Cerebellar nuclear complex (tissue), 1 donor: Measurements from ENCODE around the gene PRKCD.

Experiments
- DNase-seq, 2 experiments: peaks; one replicate each; lab custom pipeline; 2025; lab: John Stamatoyannopoulos, UW

Gene PRKCD

DNA sequence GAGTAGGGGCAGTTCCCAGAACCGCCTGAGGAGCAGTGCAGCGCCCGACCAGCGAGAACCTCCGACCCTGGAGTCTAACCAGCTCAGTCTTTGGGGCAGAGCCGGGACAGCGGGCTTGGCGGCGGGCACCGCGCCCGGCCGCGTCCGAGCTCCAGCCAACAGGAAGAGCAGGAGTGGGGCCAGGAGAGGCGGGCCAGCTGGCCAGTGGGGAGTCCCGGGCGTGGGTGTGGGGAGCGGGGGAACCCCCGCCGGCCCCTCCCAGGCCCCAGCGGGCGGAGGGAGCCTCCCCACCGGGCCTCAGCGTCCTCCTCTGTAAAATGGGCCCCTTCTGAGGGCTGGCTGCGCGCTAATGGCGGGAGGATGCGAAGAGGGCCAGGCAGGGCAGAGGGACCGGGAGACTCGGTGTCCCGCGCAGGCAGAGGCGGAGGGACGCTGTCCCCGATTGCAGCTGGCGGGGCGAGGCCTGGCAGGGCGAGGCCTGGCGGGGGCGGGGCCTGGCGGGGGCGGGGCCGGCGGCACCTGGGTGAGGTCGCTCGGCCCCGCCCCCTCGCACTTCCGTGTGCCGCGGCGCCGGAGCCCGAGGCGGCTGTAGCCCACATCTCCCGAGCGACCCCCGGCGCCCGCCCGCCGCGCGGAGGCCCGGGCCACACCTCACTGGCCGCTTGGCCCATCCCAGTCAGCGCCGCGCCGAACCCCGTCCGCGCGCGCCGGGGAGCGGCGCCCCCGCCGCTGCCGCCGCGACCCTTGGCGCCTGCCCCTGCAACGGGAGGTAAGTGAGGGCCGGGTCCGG is at the start of gene PRKCD:
TSS of gene PRKCD (plus strand) at position 550 of the 790 bp plus-strand sequence. CDS start 17,214 bp downstream, outside the sequence.
- DNase-seq = no peak

DNA sequence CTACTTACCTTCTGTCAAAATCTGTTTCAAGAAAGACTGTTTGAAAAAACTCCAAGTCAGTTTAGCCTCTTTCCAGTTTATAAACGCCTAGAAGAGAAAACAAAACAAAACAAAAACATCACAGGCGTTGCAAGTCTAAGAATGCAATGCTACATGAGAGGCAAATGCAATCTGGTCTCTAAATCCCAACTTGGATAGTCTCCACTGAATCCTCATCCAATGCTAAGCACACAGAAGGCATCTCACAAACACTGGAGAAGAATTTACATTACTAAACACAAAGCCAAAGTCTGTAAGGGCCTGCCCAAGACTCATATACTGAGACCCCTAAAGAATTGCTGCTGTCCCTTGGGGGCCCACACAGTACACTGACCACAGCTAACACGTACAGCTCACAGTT is 49.2 kb upstream of the PRKCD start:
- no peak for DNase-seq

DNA sequence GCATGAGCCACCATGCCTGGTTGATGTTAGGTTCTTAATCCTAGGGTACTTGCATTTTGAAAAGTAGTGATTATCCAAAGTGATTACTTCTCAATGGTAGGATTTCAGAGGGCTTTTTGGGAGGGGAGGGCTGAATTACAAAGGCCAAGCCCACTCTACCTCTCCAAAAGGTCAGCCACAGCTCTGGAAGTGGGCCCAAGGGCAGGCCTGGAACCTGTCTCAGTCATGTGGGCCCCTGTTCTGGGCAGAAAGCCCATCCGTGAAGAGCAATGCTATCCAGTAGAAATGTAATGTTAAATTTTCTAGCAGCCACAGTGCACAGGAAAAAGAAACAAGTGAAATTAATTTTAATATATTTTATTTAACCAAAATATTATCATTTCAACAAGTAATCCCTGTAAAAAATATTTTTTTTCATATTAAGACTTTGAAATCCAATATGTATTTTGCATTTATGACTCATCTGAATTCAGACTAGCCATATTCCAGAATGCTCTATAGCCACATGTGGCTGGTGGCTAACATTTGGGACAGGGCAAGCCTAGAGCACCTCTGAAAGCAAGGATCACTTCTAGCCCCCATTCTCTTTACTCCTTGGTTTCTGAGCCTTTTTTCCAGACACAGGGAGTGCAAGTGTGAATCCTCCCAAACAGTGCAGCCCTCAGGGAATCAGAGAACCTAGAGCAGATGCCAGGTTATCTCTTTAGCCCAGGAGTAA is 47.6 kb upstream of the PRKCD start:
- DNase-seq = no peak

GRCh38 chr3:53114011-53114400 is 47.0 kb upstream of the PRKCD start:
- DNase-seq = peak in 1 of 2 experiments; percentile 42

DNA sequence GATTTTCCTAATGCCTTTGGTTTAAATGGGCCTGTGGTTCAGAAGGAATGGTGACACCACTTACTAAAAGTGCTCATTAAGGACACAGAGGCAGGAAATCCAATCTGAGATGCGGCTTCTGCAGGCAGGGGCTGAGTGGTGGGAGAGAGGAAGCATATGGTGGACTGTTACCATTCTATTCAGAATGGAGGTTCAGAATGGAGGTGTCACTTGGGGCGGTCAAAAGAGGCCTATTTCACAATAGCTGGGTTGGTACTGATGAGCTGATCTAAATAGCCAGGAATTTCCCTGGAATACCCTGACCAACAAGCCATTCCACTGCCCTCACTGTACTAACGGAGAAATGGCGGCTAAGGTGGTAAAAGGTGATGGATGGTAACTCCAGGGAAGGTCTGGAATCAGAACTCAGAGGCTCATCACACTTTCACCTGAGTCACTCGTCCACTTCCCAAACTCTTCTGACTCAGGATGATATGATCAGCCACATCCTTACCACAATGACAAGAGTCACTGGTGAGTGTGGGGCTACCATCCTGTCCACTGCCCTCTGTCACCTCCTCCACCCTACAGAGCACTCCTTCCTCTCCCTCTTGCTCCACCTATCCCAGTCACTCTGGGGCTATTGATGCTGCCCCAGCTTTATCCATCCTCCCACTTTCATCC is 46.5 kb upstream of the PRKCD start:
- no peak for DNase-seq

- DNase-seq = no peak
Observed at GRCh38 chr3:53116956-53117355, 44.1 kb upstream of the PRKCD start.

DNA sequence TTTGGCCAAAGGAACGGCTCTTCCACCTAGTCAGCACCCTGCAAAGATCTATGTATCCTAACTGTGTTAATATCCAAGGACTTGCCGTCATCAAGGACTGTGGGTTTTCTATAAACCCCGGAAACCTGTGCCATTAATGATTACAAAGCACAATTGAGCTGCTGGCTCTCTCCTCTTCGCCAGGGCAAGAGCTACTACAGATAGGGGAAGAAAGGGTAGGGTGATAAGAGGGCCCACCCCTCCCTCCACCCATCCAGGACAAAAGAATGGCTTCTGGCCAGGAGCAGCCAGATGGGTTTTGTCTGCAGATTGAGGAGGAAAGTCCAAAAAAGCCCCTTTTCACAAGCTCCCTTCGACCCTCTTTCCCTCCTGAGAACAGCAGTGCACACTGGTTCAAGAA is 40.7 kb upstream of the PRKCD start:
- no peak for DNase-seq

- DNase-seq = no peak
Observed at GRCh38 chr3:53122255-53122932, 38.6 kb upstream of the PRKCD start.

DNA sequence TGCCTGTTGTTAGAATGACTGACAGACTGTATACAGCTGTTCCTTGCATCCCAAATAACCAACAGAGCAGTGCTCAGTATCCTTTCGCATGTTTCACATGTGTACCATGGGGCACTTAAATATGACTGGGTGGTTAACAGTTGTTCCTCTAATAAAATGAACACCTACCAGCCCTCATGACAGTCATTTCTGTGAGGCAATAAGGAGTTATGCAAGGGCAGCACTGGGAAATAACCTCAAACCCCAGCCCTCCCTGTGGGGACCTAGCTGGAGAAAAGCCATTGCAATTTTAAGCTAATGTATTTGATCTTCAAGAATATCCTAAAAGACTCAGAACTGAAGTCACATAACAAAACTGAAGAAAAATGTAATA is 38.1 kb upstream of the PRKCD start:
- no peak for DNase-seq

- no peak for DNase-seq
Observed at GRCh38 chr3:53123510-53123909, 37.5 kb upstream of the PRKCD start.

- no peak for DNase-seq
Observed at GRCh38 chr3:53123953-53124352, 37.1 kb upstream of the PRKCD start.

GRCh38 chr3:53126601-53127000 is 34.4 kb upstream of the PRKCD start:
- DNase-seq = no peak

DNA sequence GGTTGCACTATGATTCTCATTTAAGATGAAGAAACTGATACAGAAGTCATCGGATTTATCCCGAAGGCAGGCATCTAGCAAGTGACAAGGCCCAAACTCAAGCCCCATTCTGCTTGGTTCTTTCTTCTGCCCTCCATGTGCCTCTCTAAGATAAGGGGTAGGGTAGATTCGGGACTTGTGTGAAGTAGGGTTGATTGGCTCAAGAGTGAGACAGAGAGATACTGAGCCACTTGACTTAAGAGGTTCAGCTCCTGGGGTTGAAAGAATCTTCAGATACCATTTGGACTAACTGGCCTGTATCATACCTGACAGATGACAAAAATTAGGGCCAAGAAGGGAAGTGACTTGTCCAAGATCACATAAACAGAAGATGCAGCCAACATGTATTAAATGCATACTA is 31.7 kb upstream of the PRKCD start:
- no peak for DNase-seq

- DNase-seq = peak; percentile 14 to 79
Observed at GRCh38 chr3:53130179-53131061, 30.6 kb upstream of the PRKCD start, which contains the start of gene RFT1. RFT1 (minus strand) TSS chr3:53130435; CDS start chr3:53130400, 35 bp downstream.

DNA sequence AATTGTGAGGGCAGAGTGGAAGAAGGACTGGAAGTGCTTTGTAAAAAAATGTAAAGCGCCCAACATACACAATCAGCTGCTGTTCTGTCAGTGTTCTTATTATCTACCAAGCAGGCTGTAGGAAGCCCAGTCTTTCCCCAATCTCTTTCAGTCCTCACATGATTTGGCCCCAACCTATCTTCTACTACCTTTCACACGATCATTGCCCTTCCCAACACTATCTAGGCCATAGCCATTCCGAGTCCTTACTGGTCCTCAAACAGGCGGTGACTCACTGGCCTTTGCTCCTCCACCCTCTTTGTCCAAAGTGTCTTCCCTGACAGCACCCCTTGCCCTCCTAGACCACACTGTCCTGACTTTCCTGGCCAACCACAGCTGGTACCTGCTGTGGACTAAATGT is 29.9 kb upstream of the PRKCD start:
- DNase-seq = no peak

DNA sequence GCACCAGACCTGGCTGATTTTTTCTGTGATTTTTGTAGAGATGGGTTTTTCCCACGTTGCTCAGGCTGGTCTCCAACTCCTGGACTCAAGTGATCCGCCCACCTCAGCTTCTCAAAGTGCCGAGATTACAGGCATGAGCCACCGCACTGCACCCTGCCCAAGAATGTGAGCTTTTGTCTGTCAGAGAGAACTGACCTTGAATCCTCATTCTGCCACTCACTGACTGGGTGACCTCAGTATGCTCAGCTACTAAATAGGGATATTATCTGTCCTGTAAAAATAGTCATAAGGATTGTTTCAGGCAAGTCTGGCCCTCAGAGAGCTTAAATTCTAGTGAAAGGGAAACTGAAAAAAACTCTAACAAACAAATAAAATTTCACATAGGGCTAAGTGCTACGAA is 28.7 kb upstream of the PRKCD start:
- DNase-seq = no peak

GRCh38 chr3:53134631-53135232 is 26.3 kb upstream of the PRKCD start:
- no peak for DNase-seq

- no peak for DNase-seq
Observed at GRCh38 chr3:53137221-53137620, 23.8 kb upstream of the PRKCD start.

- DNase-seq = no peak
Observed at GRCh38 chr3:53137835-53138446, 23.1 kb upstream of the PRKCD start.
